Suprapubic skin (tissue), 3 donors: ENCODE measurements around the gene MFSD11.
A peak's percentile ranks its signal among the peaks of the same experiment; 100 is the strongest.

Experiments used
- CTCF ChIP-seq, 2 donors: fragments of 200-600 bp in 1 of 2; fragments of 450-650 bp in 1 of 2; sonication (generic) in 1 of 2; IDR thresholded peaks; one replicate each; pipeline ENCODE4 v1.5.1; 2016 to 2019; ENCODE audit warnings: antibody characterized with exemption in 2 of 2, mild to moderate bottlenecking in 1 of 2, moderate library complexity in 1 of 2
- POLR2AphosphoS5 ChIP-seq, 3 donors: sonication (generic); formaldehyde crosslinking; IDR thresholded peaks; one replicate each; pipeline ENCODE4 v1.6.1; 2017; ENCODE audit warnings: antibody characterized with exemption in 3 of 3

- no peak for TF ChIP-seq CTCF (IDR thresholded peaks at IDR 0.05)
- peak; percentile 4 to 80 (median 79) for TF ChIP-seq POLR2AphosphoS5 (IDR thresholded peaks at IDR 0.05)
Observed at GRCh38 chr17:76726231-76726775, 11.6 kb upstream of the MFSD11 start, which contains the start of gene JMJD6.
